ENCODE measurements around the gene SREK1.

Gene SREK1

DNA sequence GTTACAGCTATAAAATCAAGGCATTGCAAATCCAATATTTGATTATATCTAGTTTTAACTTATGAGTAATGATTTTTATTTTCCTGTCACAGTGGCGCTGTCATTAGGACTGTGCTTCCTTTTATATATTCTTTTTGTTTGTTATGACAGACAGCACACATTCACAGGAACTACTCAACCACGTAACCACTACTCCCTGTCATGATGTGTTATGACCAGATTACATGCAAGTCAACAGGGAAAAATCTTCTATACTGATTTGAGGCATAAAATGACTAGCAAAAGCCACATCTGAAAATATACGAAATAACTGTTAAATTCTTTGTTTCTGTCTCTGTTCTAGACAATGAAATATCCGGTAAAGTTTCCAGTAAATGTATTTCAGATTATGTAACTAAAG is 25.4 kb downstream of the SREK1 start:
- Histone ChIP-seq H3K9ac (ENCODE audit: low read depth, low read length) (no peak overlapping the region), H3K36me3 (ENCODE audit: control insufficient read depth, insufficient read depth, low read length) (no peaks in the 10 kb centered on the region), H3K4me3 (ENCODE audit: low read depth, low read length) (no peak overlapping the region), H3K4me1 (ENCODE audit: control insufficient read depth, insufficient read depth, low read length) (no peaks in the 10 kb centered on the region), H3K9me3 (ENCODE audit: control insufficient read depth, insufficient read depth, low read length) (no peaks in the 10 kb centered on the region), H3K27me3 (ENCODE audit: control insufficient read depth, insufficient read depth, low read length) (no peaks in the 10 kb centered on the region)

DNA sequence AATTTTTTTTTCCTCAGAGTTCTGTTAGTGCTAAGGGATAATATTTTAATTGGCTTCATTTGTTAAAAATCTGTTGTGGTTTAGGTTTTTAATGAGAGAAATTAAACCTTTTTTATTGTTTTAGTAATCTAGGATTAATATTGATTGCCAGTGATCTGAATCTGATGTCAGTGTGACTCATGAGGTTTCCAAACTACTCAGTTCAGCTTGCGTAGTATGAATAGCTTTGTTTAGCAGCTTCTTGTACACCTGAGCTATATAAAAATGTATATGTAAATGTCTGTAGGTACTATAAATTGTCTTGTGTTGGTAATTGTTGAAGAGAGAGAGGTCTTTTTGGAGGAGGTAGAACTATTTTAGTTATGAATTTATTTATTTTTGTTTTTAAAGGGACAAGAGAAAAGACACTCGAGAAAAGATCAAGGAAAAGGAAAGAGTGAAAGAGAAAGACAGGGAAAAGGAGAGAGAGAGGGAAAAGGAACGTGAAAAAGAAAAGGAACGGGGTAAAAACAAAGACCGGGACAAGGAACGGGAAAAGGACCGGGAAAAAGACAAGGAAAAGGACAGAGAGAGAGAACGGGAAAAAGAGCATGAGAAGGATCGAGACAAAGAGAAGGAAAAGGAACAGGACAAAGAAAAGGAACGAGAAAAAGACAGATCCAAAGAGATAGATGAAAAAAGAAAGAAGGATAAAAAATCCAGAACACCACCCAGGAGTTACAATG is 26.3 kb downstream of the SREK1 start:
- H3K36me3 ChIP-seq (ENCODE audit: control insufficient read depth, insufficient read depth, low read length) = no peaks in the 10 kb centered on the region
- H3K9ac ChIP-seq (ENCODE audit: low read depth, low read length) = no peak overlapping the region
- no peak overlapping the region for H3K4me3 ChIP-seq (ENCODE audit: low read depth, low read length)
- no peaks in the 10 kb centered on the region for H3K4me1 ChIP-seq (ENCODE audit: control insufficient read depth, insufficient read depth, low read length)
- H3K9me3 ChIP-seq (ENCODE audit: control insufficient read depth, insufficient read depth, low read length) = no peaks in the 10 kb centered on the region
- no peaks in the 10 kb centered on the region for H3K27me3 ChIP-seq (ENCODE audit: control insufficient read depth, insufficient read depth, low read length)

DNA sequence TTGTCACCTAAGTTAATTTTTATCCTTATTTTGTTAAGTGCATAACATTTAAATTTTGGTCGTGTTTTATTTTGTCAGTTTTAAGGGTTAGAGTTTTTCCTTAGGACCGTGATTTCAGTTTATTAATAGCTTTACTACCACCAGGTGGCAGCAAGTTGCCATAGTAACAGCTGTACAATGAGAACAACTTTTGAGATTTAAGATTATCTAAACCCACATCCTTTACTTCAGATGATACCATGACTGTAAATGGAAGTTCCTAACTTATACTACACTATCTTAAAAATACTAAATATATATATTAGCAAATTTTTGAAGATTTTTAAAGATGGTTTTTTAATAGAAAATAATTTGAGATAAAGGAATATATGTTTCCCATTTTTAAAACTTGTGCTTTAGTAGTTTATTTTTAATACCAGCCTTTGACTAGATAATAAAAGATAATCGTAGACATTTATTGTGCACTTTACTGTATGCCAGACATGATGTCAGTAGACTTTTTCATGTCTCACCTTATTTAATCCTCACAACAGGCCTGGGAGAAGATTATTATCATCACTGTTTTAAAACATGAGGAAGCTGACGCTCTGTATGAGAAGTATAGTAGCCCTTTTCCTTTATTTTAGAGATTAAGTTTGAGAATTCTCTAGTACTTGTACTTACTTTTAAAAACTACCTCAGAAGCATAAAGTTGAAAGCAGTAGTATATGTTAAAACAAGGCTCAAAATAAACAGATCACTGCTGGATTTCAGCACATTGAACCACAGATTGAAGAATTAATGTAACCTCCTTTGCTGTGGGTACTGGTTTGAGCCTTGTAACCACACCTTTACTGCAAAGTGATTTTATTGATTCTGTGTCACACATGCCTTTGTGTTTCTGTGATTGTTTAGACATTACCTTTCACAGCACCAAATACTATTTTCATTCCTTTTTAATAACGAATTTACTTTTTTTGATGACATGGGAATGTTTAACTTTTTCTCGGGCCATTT is 27.5 kb downstream of the SREK1 start:
- H3K4me3 ChIP-seq (ENCODE audit: low read depth, low read length) = no peak overlapping the region
- no peaks in the 10 kb centered on the region for H3K4me1 ChIP-seq (ENCODE audit: control insufficient read depth, insufficient read depth, low read length)
- no peak overlapping the region for H3K9ac ChIP-seq (ENCODE audit: low read depth, low read length)
- H3K27me3 ChIP-seq (ENCODE audit: control insufficient read depth, insufficient read depth, low read length) = no peaks in the 10 kb centered on the region
- H3K9me3 ChIP-seq (ENCODE audit: control insufficient read depth, insufficient read depth, low read length) = no peaks in the 10 kb centered on the region
- H3K36me3 ChIP-seq (ENCODE audit: control insufficient read depth, insufficient read depth, low read length) = no peaks in the 10 kb centered on the region

DNA sequence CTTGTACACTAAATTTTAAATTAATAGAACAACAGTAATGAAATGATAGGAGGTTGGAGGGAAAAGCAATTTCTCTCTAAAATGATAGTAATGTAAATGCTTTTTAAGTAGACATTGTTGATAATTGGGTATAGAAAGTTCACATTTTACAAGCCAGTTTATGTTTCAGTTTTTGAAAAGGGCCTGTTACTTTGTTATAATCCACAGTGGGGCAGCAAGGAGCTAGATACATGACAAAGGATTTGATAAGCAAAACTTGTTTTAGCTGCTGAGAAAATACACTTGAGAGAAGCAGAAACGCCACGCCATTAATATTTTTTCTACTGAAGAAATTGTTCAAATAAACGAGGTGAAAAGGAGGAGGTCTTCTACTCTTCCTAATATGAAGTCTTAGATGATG is 30.2 kb downstream of the SREK1 start:
- H3K4me3 ChIP-seq (ENCODE audit: low read depth, low read length) = no peak overlapping the region
- no peak overlapping the region for H3K9ac ChIP-seq (ENCODE audit: low read depth, low read length)
- H3K9me3 ChIP-seq (ENCODE audit: control insufficient read depth, insufficient read depth, low read length) = no peaks in the 10 kb centered on the region
- H3K36me3 ChIP-seq (ENCODE audit: control insufficient read depth, insufficient read depth, low read length) = no peaks in the 10 kb centered on the region
- H3K27me3 ChIP-seq (ENCODE audit: control insufficient read depth, insufficient read depth, low read length) = no peaks in the 10 kb centered on the region
- no peaks in the 10 kb centered on the region for H3K4me1 ChIP-seq (ENCODE audit: control insufficient read depth, insufficient read depth, low read length)

DNA sequence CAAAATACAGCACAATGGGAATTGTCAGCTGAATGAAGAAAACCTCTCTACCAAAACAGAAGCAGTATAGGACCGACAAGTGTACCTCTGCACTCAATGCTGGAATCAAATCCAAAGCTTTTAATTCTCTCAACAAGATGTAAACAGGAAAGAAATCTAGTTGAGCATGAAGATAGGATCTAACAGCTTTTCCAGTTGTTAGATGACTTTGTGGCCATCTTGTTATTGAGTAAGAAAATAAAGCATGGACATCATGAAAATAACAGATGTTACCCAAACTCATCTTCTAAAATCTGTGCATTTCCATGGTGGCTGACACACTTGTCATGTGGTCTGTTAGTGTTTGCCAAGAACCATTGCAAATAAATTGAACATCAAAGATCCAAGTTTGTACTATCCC is 34.7 kb downstream of the SREK1 start:
- Histone ChIP-seq H3K27me3 (ENCODE audit: control insufficient read depth, insufficient read depth, low read length) (no peaks in the 10 kb centered on the region), H3K9me3 (ENCODE audit: control insufficient read depth, insufficient read depth, low read length) (no peaks in the 10 kb centered on the region), H3K36me3 (ENCODE audit: control insufficient read depth, insufficient read depth, low read length) (no peaks in the 10 kb centered on the region), H3K4me3 (ENCODE audit: low read depth, low read length) (no peak overlapping the region), H3K9ac (ENCODE audit: low read depth, low read length) (no peak overlapping the region), H3K4me1 (ENCODE audit: control insufficient read depth, insufficient read depth, low read length) (no peaks in the 10 kb centered on the region)

DNA sequence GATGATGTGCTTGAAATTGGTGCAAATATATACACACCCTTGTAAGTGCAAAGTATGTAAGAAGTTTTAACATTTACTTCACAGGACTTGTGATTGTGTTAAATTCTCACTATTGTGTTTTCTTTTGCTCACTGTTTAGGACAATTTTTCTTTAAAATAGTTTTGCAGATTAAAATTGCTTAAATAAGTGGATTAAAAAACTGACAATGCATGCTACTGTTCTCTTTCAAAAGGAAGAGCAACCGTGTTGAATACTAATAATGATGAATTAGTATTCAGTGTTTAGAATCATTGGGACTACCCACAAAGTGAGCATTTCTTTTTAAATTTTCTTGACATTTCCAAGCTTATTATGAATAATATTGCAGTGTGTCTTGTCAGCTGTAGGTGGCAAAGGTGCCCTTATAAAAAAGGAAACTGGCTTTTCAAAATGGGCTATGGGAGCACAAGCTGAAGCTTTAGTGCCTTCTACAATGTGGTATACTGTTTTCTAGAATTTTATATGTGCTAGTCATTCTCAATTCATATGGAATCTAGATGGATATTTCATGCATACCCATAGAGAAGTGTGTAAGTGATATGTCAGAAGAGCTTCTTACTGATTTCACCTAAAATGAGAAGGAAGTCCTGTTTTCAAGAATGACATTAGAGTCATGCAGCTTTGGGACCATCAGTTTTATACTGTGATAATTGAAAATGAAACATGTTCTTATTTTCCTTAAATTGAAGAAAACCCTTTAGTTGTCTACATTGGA is 35.4 kb downstream of the SREK1 start:
- no peak overlapping the region for H3K4me3 ChIP-seq (ENCODE audit: low read depth, low read length)
- no peaks in the 10 kb centered on the region for H3K4me1 ChIP-seq (ENCODE audit: control insufficient read depth, insufficient read depth, low read length)
- H3K9me3 ChIP-seq (ENCODE audit: control insufficient read depth, insufficient read depth, low read length) = no peaks in the 10 kb centered on the region
- H3K9ac ChIP-seq (ENCODE audit: low read depth, low read length) = no peak overlapping the region
- no peaks in the 10 kb centered on the region for H3K36me3 ChIP-seq (ENCODE audit: control insufficient read depth, insufficient read depth, low read length)
- no peaks in the 10 kb centered on the region for H3K27me3 ChIP-seq (ENCODE audit: control insufficient read depth, insufficient read depth, low read length)

DNA sequence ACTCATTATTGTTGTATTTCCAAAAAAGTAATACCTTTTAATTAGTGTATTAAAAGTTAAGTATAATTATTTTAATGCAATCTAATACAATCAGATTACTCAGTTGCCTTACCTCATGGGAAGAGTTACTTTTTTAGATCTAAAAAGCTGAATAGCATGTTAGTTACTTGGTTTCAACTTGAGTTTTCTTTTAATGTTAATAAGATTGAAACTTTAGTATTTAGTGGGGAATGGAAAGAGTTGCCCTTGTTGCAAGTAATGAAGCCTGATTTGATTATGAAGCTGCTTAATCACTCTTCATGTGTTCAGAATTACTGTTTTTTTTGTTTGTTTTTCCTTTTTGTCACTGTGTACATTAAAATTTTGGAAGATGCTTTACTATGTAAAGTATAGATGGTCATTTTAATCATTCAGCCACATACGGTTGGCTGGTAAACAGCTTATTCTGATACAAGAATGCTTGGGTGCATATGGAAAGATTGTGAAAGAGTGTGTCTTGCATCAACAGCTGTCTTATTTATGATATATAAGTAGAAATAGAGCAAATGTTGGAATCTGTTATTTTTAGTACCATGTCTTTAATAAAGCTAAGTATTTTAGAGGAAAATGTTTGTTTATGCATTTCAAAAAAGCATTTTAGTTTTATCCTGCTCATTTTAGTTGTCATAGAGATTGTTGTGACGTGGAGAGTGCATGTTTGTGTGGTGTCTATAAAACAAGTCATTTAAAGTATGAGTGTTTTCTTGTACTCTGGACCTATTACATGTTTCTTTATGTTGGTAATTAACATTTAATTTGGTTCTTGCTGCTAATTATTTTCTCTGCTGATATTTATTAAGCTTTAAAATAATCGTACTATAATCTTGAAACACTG is 36.4 kb downstream of the SREK1 start:
- Histone ChIP-seq H3K4me3 (ENCODE audit: low read depth, low read length) (no peak overlapping the region), H3K36me3 (ENCODE audit: control insufficient read depth, insufficient read depth, low read length) (no peaks in the 10 kb centered on the region), H3K27me3 (ENCODE audit: control insufficient read depth, insufficient read depth, low read length) (no peaks in the 10 kb centered on the region), H3K9ac (ENCODE audit: low read depth, low read length) (no peak overlapping the region), H3K9me3 (ENCODE audit: control insufficient read depth, insufficient read depth, low read length) (no peaks in the 10 kb centered on the region), H3K4me1 (ENCODE audit: control insufficient read depth, insufficient read depth, low read length) (no peaks in the 10 kb centered on the region)

DNA sequence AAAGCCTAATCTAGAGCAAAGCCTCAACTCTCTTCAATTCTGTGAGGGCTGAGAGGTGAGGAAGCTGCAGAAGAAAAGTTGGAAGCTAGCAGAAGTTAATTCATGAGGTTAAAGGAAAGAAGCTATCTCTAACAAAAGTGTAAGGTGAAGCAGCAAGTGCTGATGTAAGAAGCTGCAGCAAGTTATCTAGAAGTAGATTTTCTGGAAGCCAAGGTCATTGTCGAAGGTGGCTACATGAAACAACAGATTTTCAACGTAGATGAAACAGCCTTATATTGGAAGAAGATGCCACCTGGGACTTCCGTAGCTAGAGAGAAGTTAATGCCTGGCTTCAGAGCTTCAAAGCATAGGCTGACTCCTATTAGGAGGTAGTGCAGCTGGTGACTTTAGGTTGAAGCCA is 42.0 kb downstream of the SREK1 start:
- Histone ChIP-seq H3K27me3 (ENCODE audit: control insufficient read depth, insufficient read depth, low read length) (no peaks in the 10 kb centered on the region), H3K4me1 (ENCODE audit: control insufficient read depth, insufficient read depth, low read length) (no peaks in the 10 kb centered on the region), H3K36me3 (ENCODE audit: control insufficient read depth, insufficient read depth, low read length) (no peaks in the 10 kb centered on the region), H3K9me3 (ENCODE audit: control insufficient read depth, insufficient read depth, low read length) (no peaks in the 10 kb centered on the region), H3K4me3 (ENCODE audit: low read depth, low read length) (no peak overlapping the region), H3K9ac (ENCODE audit: low read depth, low read length) (no peak overlapping the region)

DNA sequence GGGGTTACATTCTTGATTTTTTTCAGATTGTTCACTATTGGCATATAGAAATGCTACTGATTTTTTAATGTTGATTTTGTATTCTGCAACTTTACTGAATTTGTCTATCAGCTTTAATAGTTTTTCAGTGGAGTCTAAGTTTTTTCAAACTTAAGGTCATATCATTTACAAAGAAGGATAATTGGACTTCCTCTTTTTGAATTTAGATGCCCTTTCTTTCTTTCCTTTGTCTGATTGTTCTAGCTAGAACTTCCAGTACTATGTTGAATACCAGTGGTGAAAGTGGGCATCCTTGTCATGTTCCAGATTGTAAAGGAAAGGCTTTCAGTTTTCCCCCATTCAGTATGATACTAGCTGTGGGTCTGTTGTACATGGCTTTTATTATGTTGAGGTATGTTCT is 49.3 kb downstream of the SREK1 start:
- Histone ChIP-seq H3K4me3 (ENCODE audit: low read depth, low read length) (no peak overlapping the region), H3K4me1 (ENCODE audit: control insufficient read depth, insufficient read depth, low read length) (no peaks in the 10 kb centered on the region), H3K27me3 (ENCODE audit: control insufficient read depth, insufficient read depth, low read length) (no peaks in the 10 kb centered on the region), H3K36me3 (ENCODE audit: control insufficient read depth, insufficient read depth, low read length) (no peaks in the 10 kb centered on the region), H3K9ac (ENCODE audit: low read depth, low read length) (no peak overlapping the region), H3K9me3 (ENCODE audit: control insufficient read depth, insufficient read depth, low read length) (no peaks in the 10 kb centered on the region)

DNA sequence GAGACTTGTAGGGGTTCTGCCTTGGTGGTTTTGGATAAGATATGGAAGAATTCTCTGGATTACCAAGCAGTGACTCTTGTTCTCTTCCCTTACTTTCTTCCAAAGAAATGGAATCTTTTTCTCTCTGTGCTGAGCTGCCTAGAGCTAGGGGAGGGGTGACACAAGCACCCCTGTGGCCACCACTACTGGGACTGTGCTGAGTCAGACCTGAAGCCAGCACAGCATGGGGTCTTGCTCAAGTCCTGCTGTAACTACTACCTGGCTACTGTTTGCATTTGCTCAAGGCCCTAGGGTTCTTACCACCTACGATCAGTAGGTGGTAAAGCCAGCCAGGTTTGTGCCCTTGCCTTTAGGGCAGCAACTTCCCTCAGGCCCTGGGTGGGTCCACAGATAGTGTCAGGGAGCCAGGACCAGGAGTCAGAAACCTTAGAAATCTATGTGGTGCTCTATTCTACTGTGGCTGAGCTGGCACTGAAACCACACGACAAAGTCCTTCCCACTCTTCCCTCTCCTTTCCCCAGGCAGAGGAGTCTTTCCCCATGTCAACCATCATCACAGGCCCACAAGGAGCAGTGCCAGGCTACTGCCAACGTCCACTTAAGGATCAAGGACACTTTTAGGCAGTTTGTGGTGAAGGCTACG is 53.8 kb downstream of the SREK1 start:
- H3K4me3 ChIP-seq (ENCODE audit: low read depth, low read length) = no peak overlapping the region
- H3K36me3 ChIP-seq (ENCODE audit: control insufficient read depth, insufficient read depth, low read length) = no peaks in the 10 kb centered on the region
- H3K9me3 ChIP-seq (ENCODE audit: control insufficient read depth, insufficient read depth, low read length) = no peaks in the 10 kb centered on the region
- H3K9ac ChIP-seq (ENCODE audit: low read depth, low read length) = no peak overlapping the region
- H3K27me3 ChIP-seq (ENCODE audit: control insufficient read depth, insufficient read depth, low read length) = no peaks in the 10 kb centered on the region
- peaks cover 6% of the 10 kb centered on the region for H3K4me1 ChIP-seq (ENCODE audit: control insufficient read depth, insufficient read depth, low read length)
